Fibroblast of lung (primary cell): ENCODE data around the gene CLEC18B.

Experiments
- EZH2 ChIP-seq: IDR thresholded peaks from 2 replicates; pipeline ENCODE4 v1.5.1; 2012; ENCODE audit warnings: low read length, control low read depth, mild to moderate bottlenecking; ENCODE audit errors: missing control alignments
- TF ChIP-seq, protein P1 (sequence below), 2 donors: IDR thresholded peaks in 1 of 2; conservative IDR thresholded peaks in 1 of 2; 1 replicate in 1 of 2; 2 replicates in 1 of 2; pipeline ENCODE4 v1.5.1; 2011 to 2012; ENCODE audit warnings: low read length in 2 of 2, control low read depth in 1 of 2, inconsistent platforms in 1 of 2, low read depth in 1 of 2, mild to moderate bottlenecking in 1 of 2

DNA sequence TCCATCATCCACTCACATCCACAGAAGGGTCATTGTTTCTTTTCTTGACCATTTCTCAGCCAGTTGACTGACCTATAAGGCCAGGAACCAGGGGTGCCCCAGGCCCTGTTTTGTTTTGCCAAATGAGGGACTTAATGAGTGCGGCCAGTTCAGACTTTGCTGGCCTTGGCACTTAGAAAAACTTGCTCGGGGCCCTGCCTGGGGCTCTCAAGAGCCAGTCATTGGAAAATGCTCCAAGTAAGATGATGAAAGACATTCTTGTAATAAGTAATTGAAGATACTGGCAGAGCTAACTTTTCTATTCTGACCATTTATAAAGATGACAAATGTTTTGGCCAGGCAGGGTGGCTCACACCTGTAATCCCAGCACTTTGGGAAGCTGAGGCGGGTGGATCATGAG lies 29.0 kb upstream of the CLEC18B start:
- TF ChIP-seq, protein P1, sequence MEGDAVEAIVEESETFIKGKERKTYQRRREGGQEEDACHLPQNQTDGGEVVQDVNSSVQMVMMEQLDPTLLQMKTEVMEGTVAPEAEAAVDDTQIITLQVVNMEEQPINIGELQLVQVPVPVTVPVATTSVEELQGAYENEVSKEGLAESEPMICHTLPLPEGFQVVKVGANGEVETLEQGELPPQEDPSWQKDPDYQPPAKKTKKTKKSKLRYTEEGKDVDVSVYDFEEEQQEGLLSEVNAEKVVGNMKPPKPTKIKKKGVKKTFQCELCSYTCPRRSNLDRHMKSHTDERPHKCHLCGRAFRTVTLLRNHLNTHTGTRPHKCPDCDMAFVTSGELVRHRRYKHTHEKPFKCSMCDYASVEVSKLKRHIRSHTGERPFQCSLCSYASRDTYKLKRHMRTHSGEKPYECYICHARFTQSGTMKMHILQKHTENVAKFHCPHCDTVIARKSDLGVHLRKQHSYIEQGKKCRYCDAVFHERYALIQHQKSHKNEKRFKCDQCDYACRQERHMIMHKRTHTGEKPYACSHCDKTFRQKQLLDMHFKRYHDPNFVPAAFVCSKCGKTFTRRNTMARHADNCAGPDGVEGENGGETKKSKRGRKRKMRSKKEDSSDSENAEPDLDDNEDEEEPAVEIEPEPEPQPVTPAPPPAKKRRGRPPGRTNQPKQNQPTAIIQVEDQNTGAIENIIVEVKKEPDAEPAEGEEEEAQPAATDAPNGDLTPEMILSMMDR (conservative IDR thresholded peaks at IDR 0.05 in 1 of 2, IDR thresholded peaks at IDR 0.05 in 1 of 2; ENCODE audit: low read depth in 1 of 2, low read length in 2 of 2), result no peak
- no peak for TF ChIP-seq EZH2
